ENCODE measurements around the gene RERG.

The RERG gene

GRCh38 chr12:15194456-15195368 lies 26.5 kb downstream of the RERG start:
- TF ChIP-seq CTCF (IDR thresholded peaks at IDR 0.05; ENCODE audit: borderline replicate concordance, insufficient read depth, low read depth, low read length), result no peak
- no peak overlapping the region for H3K4me3 ChIP-seq (ENCODE audit: low read depth, low read length)

GRCh38 chr12:15193946-15194345 lies 27.3 kb downstream of the RERG start:
- H3K4me3 ChIP-seq (ENCODE audit: low read depth, low read length), result no peak overlapping the region

GRCh38 chr12:15192720-15193119 lies 28.5 kb downstream of the RERG start:
- no peak for TF ChIP-seq CTCF (IDR thresholded peaks at IDR 0.05; ENCODE audit: borderline replicate concordance, insufficient read depth, low read depth, low read length)
- H3K4me3 ChIP-seq (ENCODE audit: low read depth, low read length), result no peak overlapping the region

More at GRCh38 chr12:15193946-15194345, 27.3 kb downstream of the RERG start:
- TF ChIP-seq CTCF (IDR thresholded peaks at IDR 0.05; ENCODE audit: borderline replicate concordance, insufficient read depth, low read depth, low read length), result no peak

- H3K4me3 ChIP-seq (ENCODE audit: low read depth, low read length), result no peak overlapping the region
- no peak for TF ChIP-seq CTCF (IDR thresholded peaks at IDR 0.05; ENCODE audit: borderline replicate concordance, insufficient read depth, low read depth, low read length)
These were observed 33.1 kb downstream of the RERG start for GRCh38 chr12:15188127-15188526.

GRCh38 chr12:15186597-15186996 lies 34.6 kb downstream of the RERG start:
- no peak for TF ChIP-seq CTCF (IDR thresholded peaks at IDR 0.05; ENCODE audit: borderline replicate concordance, insufficient read depth, low read depth, low read length)
- H3K4me3 ChIP-seq (ENCODE audit: low read depth, low read length), result no peak overlapping the region

- no peak overlapping the region for H3K4me3 ChIP-seq (ENCODE audit: low read depth, low read length)
- TF ChIP-seq CTCF (IDR thresholded peaks at IDR 0.05; ENCODE audit: borderline replicate concordance, insufficient read depth, low read depth, low read length), result no peak
These were observed 36.7 kb downstream of the RERG start for GRCh38 chr12:15184484-15184883.

GRCh38 chr12:15183821-15184220 lies 37.4 kb downstream of the RERG start:
- TF ChIP-seq CTCF (IDR thresholded peaks at IDR 0.05; ENCODE audit: borderline replicate concordance, insufficient read depth, low read depth, low read length), result no peak
- no peak overlapping the region for H3K4me3 ChIP-seq (ENCODE audit: low read depth, low read length)
